Endodermal cell (in vitro differentiated cells): Measurements from ENCODE around the gene ZCRB1. TPM values are rescaled to one million over a fixed set of nuclear protein-coding genes. Genes with fewer than 3 reads are reported as not detected.
"Not testable (repeated sequence)": the region's sequence is repeated elsewhere in the genome, so short reads cannot be mapped to it uniquely, and the experiment has no call there.

Experiments
- DNase-seq: peaks from one replicate; pipeline ENCODE4 v3.0.0-alpha.2; 2017
- H3K27ac ChIP-seq: 2 replicates; pipeline ENCODE4 v1.5.1; 2013; ENCODE audit warnings: mild to moderate bottlenecking, low read depth, low read length, moderate library complexity
- H3K27me3 ChIP-seq: 2 replicates; pipeline ENCODE4 v1.6.1; 2013; ENCODE audit warnings: mild to moderate bottlenecking, low read length, moderate library complexity; ENCODE audit not compliant: insufficient read depth, control insufficient read depth, poor library complexity, severe bottlenecking
- H3K36me3 ChIP-seq: 2 replicates; pipeline ENCODE4 v1.7.0; 2013; ENCODE audit warnings: mild to moderate bottlenecking, low read length, moderate library complexity; ENCODE audit not compliant: control insufficient read depth, insufficient read depth
- H3K4me1 ChIP-seq: one replicate; pipeline ENCODE4 v1.7.0; 2013; ENCODE audit warnings: low read length; ENCODE audit not compliant: control insufficient read depth, insufficient read depth
- H3K4me3 ChIP-seq: 2 replicates; pipeline ENCODE4 v1.5.1; 2013; ENCODE audit warnings: mild to moderate bottlenecking, low read length, moderate library complexity
- H3K9ac ChIP-seq: 2 replicates; pipeline ENCODE4 v1.6.1; 2013; ENCODE audit warnings: mild to moderate bottlenecking, low read length, moderate library complexity; ENCODE audit not compliant: poor library complexity, severe bottlenecking; ENCODE audit errors: extremely low read depth
- H3K9me3 ChIP-seq: 2 replicates; pipeline ENCODE4 v1.6.1; 2013; ENCODE audit warnings: mild to moderate bottlenecking, low read length, moderate library complexity; ENCODE audit not compliant: control insufficient read depth
- H3K27ac Mint-ChIP-seq: 2 replicates; pipeline ENCODE4 v1.8.0; 2020; ENCODE audit warnings: mixed read lengths
- H3K27me3 Mint-ChIP-seq: 2 replicates; pipeline ENCODE4 v1.8.0; 2021; ENCODE audit warnings: mild to moderate bottlenecking, mixed read lengths; ENCODE audit not compliant: insufficient read depth
- H3K36me3 Mint-ChIP-seq: 2 replicates; pipeline ENCODE4 v1.8.0; 2020; ENCODE audit warnings: low read depth, mixed read lengths
- H3K4me1 Mint-ChIP-seq: 2 replicates; pipeline ENCODE4 v1.8.0; 2020; ENCODE audit warnings: mixed read lengths
- H3K4me3 Mint-ChIP-seq: 2 replicates; pipeline ENCODE4 v1.8.0; 2020; ENCODE audit warnings: mild to moderate bottlenecking, moderate library complexity, mixed read lengths
- H3K9me3 Mint-ChIP-seq: 2 replicates; pipeline ENCODE4 v1.8.0; 2020; ENCODE audit warnings: mild to moderate bottlenecking, mixed read lengths
- WGBS, 2 experiments: methylation state at CpG; one replicate each; pipeline versions ENCODE4 v1.1.5 to v1.1.7; 2013; ENCODE audit warnings: missing lambda C conversion rate in 2 of 2, mixed read lengths in 1 of 2; ENCODE audit not compliant: insufficient coverage in 1 of 2, insufficient read length in 1 of 2; 5-methylcytosine and 5-hydroxymethylcytosine counted together
- total RNA-seq, 2 donors: library from RNA; stranded (reverse); fragmentation: NEBNext Ultra II Directional in 1 of 2; extraction: Animal tissue kit (Norgen Biotek cat#: 25700) in 1 of 2; gene quantifications; 2 replicates in 1 of 2; 3 replicates in 1 of 2; pipeline ENCODE4 v1.2.1, GENCODE V29; 2021
- TF ChIP-seq, protein P1 (sequence below): fragments of 200-600 bp; sonication (generic); conservative IDR thresholded peaks from 2 replicates; pipeline ENCODE4 v1.5.0; 2021; ENCODE audit warnings: antibody characterized with exemption, mild to moderate bottlenecking

The ZCRB1 gene
- total RNA-seq, 2 donors from 2014 or later = 61.1 to 78.4 TPM

DNA sequence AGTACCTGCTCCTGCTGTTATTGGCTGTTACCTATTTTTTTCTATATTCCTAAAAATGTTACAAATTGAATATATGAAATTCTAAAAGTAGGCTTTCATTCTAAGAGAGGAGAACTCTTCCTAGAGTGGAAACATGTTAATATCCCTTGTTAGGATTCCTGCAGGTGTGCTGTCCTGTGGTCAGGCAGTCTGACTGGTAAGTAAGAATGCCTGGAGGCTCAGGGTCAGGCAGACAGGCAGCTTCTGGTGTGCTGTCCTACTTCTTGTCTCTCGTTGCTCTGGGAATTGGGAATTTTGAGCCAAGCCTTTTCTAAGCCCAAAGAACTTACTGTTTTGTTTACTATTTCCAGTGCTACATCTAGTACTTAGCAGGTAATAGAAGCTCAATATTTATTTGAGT is 10.4 kb upstream of the ZCRB1 start:
- Mint-ChIP-seq H3K4me3 (no peak overlapping the region), H3K36me3 (peaks cover 22% of the 10 kb centered on the region), H3K27ac (no peak overlapping the region), H3K4me1 (peaks cover 3% of the 10 kb centered on the region), H3K9me3 (no peaks in the 10 kb centered on the region), H3K27me3 (no peaks in the 10 kb centered on the region)
- TF ChIP-seq, protein P1, sequence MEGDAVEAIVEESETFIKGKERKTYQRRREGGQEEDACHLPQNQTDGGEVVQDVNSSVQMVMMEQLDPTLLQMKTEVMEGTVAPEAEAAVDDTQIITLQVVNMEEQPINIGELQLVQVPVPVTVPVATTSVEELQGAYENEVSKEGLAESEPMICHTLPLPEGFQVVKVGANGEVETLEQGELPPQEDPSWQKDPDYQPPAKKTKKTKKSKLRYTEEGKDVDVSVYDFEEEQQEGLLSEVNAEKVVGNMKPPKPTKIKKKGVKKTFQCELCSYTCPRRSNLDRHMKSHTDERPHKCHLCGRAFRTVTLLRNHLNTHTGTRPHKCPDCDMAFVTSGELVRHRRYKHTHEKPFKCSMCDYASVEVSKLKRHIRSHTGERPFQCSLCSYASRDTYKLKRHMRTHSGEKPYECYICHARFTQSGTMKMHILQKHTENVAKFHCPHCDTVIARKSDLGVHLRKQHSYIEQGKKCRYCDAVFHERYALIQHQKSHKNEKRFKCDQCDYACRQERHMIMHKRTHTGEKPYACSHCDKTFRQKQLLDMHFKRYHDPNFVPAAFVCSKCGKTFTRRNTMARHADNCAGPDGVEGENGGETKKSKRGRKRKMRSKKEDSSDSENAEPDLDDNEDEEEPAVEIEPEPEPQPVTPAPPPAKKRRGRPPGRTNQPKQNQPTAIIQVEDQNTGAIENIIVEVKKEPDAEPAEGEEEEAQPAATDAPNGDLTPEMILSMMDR = no peak
- H3K36me3 ChIP-seq = peaks cover 27% of the 10 kb centered on the region
- WGBS, 2 experiments = 100% methylated on average over 1 of the region's 1 CpG
- H3K9ac ChIP-seq = no peak overlapping the region
- no peak for DNase-seq
- H3K4me1 ChIP-seq = no peaks in the 10 kb centered on the region
- H3K4me3 ChIP-seq = no peak overlapping the region
- no peaks in the 10 kb centered on the region for H3K27me3 ChIP-seq
- H3K9me3 ChIP-seq = no peaks in the 10 kb centered on the region
- H3K27ac ChIP-seq = no peak overlapping the region

DNA sequence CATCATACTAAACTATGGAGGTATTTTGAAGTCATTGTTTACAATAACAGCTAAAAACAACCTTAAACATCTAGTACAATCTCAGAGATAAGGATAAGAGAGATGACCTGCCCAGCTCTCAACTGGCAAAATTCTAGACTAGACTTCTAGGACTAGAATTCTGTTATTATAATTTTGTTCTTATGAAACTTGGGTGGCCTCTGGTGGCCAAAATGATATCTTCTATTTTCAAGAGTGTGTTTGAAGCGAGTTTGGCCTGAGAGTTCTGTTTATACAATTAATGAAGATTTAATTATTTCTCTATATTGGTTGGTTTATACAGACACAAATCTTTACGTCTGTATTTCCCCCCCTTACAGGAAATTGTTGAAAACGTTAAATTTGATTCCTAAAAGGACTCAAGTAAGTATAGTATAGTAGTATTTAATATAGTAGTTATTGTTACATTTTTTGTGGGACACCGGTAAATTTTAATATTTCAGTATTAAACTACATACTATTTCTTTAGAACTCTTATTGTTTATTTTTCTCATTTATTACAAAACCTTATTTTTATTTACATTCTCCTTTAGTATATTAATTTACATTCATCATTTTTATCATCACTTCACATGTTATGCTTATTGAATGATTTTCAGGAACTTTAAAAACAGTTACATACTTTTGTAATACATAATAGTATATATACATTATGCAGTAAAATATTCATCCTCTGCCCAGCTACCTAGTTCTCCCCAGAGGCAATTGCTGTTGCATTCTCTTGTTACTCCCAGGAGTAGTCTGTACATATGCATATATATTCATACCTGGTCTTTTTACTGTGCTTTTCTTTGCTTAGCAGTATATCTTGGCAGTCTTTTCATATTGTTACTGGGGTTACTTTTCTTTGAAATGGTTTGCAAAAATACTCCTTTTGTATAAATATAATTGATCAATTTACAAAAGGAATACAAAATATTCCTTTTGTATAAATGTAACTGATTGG is 6.7 kb upstream of the ZCRB1 start:
- Histone ChIP-seq H3K9me3 (no peaks in the 10 kb centered on the region), H3K27me3 (no peaks in the 10 kb centered on the region), H3K4me3 (no peak overlapping the region), H3K4me1 (no peaks in the 10 kb centered on the region), H3K9ac (no peak overlapping the region), H3K27ac (no peak overlapping the region), H3K36me3 (peaks cover 16% of the 10 kb centered on the region)
- TF ChIP-seq, protein P1 = peak; percentile 73
- WGBS, 2 experiments = 67% methylated on average over 1 of the region's 4 CpGs; no CpG with 5 or more reads in 1 of the 2 experiments
- H3K36me3 Mint-ChIP-seq = peaks cover 14% of the 10 kb centered on the region
- no peak overlapping the region for H3K4me3 Mint-ChIP-seq
- no peaks in the 10 kb centered on the region for H3K9me3 Mint-ChIP-seq
- H3K27me3 Mint-ChIP-seq = no peaks in the 10 kb centered on the region
- H3K27ac Mint-ChIP-seq = no peak overlapping the region
- peaks cover 13% of the 10 kb centered on the region for H3K4me1 Mint-ChIP-seq
- DNase-seq = no peak

DNA sequence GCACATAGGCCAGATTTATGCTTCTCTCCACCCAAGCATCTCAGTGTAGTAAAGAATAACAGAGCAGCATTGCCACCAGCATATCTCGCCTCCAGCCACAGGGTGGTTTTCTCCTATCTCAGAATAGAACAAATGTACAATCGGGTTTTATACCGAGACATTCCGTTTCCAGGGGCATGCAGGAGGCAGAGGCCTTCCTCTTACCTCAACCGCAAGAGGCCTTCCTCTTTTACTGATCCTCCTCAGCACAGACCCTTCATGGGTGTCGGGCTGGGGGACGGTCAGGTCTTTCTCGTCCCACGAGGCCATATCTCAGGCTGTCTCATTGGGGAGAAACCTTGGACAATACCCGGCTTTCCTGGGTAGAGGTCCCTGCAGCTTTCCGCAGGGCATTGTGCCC is 4.2 kb upstream of the ZCRB1 start:
- H3K4me3 Mint-ChIP-seq, DNase-seq, H3K36me3 Mint-ChIP-seq, H3K4me1 ChIP-seq, H3K27me3 ChIP-seq, H3K36me3 ChIP-seq, H3K27ac ChIP-seq, H3K9ac ChIP-seq, H3K27me3 Mint-ChIP-seq, H3K9me3 Mint-ChIP-seq, H3K4me3 ChIP-seq, H3K9me3 ChIP-seq: not testable (repeated sequence)
- WGBS, 2 experiments = 92 to 93% methylated on average over 6 to 11 of the region's 11 CpGs
- Mint-ChIP-seq H3K4me1 (peaks cover 26% of the 10 kb centered on the region), H3K27ac (peak overlapping the region; percentile 52)
